HEK293 (cell line): ENCODE measurements around the gene CDC34.

ENCODE experiments used
- CTCF ChIA-PET: fragments of 350-600 bp; formaldehyde crosslinking; extraction: SDS; loops from one replicate; lab custom pipeline; 2021; ENCODE audit warnings: antibody characterized with exemption; lab: Yijun Ruan, JAX
- POLR2A ChIA-PET: fragments of 300-600 bp; formaldehyde crosslinking; extraction: SDS; loops from one replicate; lab custom pipeline; 2020; ENCODE audit warnings: antibody characterized with exemption, inconsistent platforms; lab: Yijun Ruan, JAX
- H3K27ac ChIP-seq: fragments of 200-500 bp; sonication (Bioruptor generic); 2 replicates; pipeline ENCODE4 v1.5.1; 2014; ENCODE audit warnings: low read depth, low read length, control low read depth, inconsistent platforms; ENCODE audit errors: extremely low read depth
- H3K36me3 ChIP-seq, 2 experiments: fragments of 200-500 bp in 1 of 2; sonication (Bioruptor generic) in 1 of 2; 1 replicate in 1 of 2; 2 replicates in 1 of 2; pipeline ENCODE4 v1.5.1; 2014 to 2017; ENCODE audit warnings: inconsistent platforms in 2 of 2, low read length in 2 of 2; ENCODE audit not compliant: control insufficient read depth in 2 of 2, insufficient read depth in 1 of 2
- H3K4me1 ChIP-seq: fragments of 200-500 bp; sonication (Bioruptor generic); 2 replicates; pipeline ENCODE4 v1.5.1; 2014; ENCODE audit warnings: mild to moderate bottlenecking, low read length, inconsistent platforms; ENCODE audit not compliant: control insufficient read depth, insufficient read depth
- H3K4me3 ChIP-seq: 2 replicates; pipeline ENCODE4 v1.5.1; 2011; ENCODE audit warnings: low read depth, mild to moderate bottlenecking, control low read depth, low read length, moderate library complexity
- H3K9me3 ChIP-seq: fragments of 200-500 bp; sonication (Bioruptor generic); 2 replicates; pipeline ENCODE4 v1.5.1; 2014; ENCODE audit warnings: low read depth, low read length, inconsistent platforms; ENCODE audit not compliant: control insufficient read depth, insufficient read depth
- GLI2 ChIP-seq: fragments of 450-650 bp; formaldehyde crosslinking; IDR thresholded peaks from 2 replicates; pipeline ENCODE4; 2017; ENCODE audit warnings: missing biosample characterization, missing genetic modification characterization, low read depth, borderline replicate concordance
- KLF1 ChIP-seq: fragments of 450-650 bp; formaldehyde crosslinking; IDR thresholded peaks from 2 replicates; pipeline ENCODE4 v1.5.1; 2016; ENCODE audit warnings: missing biosample characterization, missing genetic modification characterization
- PATZ1 ChIP-seq: fragments of 450-650 bp; formaldehyde crosslinking; IDR thresholded peaks from 2 replicates; pipeline ENCODE4 v1.5.1; 2016; ENCODE audit warnings: missing biosample characterization, missing genetic modification characterization
- PBX3 ChIP-seq: sonication (generic); formaldehyde crosslinking; IDR thresholded peaks from 2 replicates; pipeline ENCODE4 v1.8.1; 2022; ENCODE audit warnings: mild to moderate bottlenecking, moderate library complexity, missing genetic modification reagents
- SCRT2 ChIP-seq: fragments of 450-650 bp; formaldehyde crosslinking; IDR thresholded peaks from 2 replicates; pipeline ENCODE4 v1.5.1; 2016; ENCODE audit warnings: missing biosample characterization, missing genetic modification characterization
- ZIC2 ChIP-seq: fragments of 450-650 bp; formaldehyde crosslinking; IDR thresholded peaks from 2 replicates; pipeline ENCODE4 v1.5.1; 2016; ENCODE audit warnings: missing biosample characterization, missing genetic modification characterization
- ZNF157 ChIP-seq: fragments of 450-650 bp; formaldehyde crosslinking; IDR thresholded peaks from 2 replicates; pipeline ENCODE4 v1.5.1; 2016; ENCODE audit warnings: missing biosample characterization, missing genetic modification characterization
- ZNF292 ChIP-seq: fragments of 450-650 bp; formaldehyde crosslinking; IDR thresholded peaks from 2 replicates; pipeline ENCODE4 v1.5.1; 2016; ENCODE audit warnings: low read depth, missing biosample characterization, missing genetic modification characterization, borderline replicate concordance
- ZNF404 ChIP-seq: fragments of 450-650 bp; formaldehyde crosslinking; IDR thresholded peaks from 2 replicates; pipeline ENCODE4 v1.5.1; 2017; ENCODE audit warnings: missing biosample characterization, missing genetic modification characterization
- ZNF600 ChIP-seq: fragments of 450-650 bp; formaldehyde crosslinking; IDR thresholded peaks from 2 replicates; pipeline ENCODE4 v1.5.1; 2016; ENCODE audit warnings: missing biosample characterization, missing genetic modification characterization
- ZNF623 ChIP-seq: fragments of 450-650 bp; formaldehyde crosslinking; IDR thresholded peaks from 2 replicates; pipeline ENCODE4 v1.5.1; 2016; ENCODE audit warnings: missing biosample characterization, missing genetic modification characterization
- ZNF747 ChIP-seq: fragments of 450-650 bp; formaldehyde crosslinking; IDR thresholded peaks from 2 replicates; pipeline ENCODE4 v1.5.1; 2016; ENCODE audit warnings: missing biosample characterization, missing genetic modification characterization
- ZNF785 ChIP-seq: fragments of 450-650 bp; formaldehyde crosslinking; IDR thresholded peaks from 2 replicates; pipeline ENCODE4 v1.5.1; 2016; ENCODE audit warnings: missing biosample characterization, missing genetic modification characterization
- ZNF791 ChIP-seq: fragments of 450-650 bp; formaldehyde crosslinking; IDR thresholded peaks from 2 replicates; pipeline ENCODE4 v1.5.1; 2016; ENCODE audit warnings: missing biosample characterization, missing genetic modification characterization
- ZNF837 ChIP-seq: fragments of 450-650 bp; formaldehyde crosslinking; IDR thresholded peaks from 2 replicates; pipeline ENCODE4 v1.5.1; 2016; ENCODE audit warnings: missing biosample characterization, missing genetic modification characterization
- TF ChIP-seq, protein P1 (sequence below): fragments of 450-650 bp; formaldehyde crosslinking; IDR thresholded peaks from 2 replicates; pipeline ENCODE4 v1.5.1; 2017; ENCODE audit warnings: missing biosample characterization, missing genetic modification characterization
- TF ChIP-seq, protein P2 (sequence below): fragments of 450-650 bp; formaldehyde crosslinking; IDR thresholded peaks from 2 replicates; pipeline ENCODE4 v1.5.1; 2017; ENCODE audit warnings: missing biosample characterization, missing genetic modification characterization

CDC34 gene

GRCh38 chr19:566844-567243, 35.3 kb downstream of the CDC34 start (continued):
- TF ChIP-seq ZNF747 (tag by site-specific recombination) (no peak), ZNF157 (tag by site-specific recombination) (no peak), ZNF600 (no peak), PATZ1 (tag by site-specific recombination) (no peak), GLI2 (no peak), PBX3 (no peak), ZNF791 (no peak), ZNF404 (tag by site-specific recombination) (no peak), ZNF785 (tag by site-specific recombination) (no peak), ZNF292 (no peak)

- H3K9me3 ChIP-seq, result no peaks in the 10 kb centered on the region
- no peaks in the 10 kb centered on the region for H3K4me1 ChIP-seq
- ChIA-PET POLR2A (interaction anchor here (0.6 kb wide), 1 partner anchor 36 kb away, joined by 5 read pairs; no protein-coding TSS in a partner anchor), CTCF (interaction anchor here (1.8 kb wide), 1 partner anchor 57 kb away, joined by 5 read pairs; no protein-coding TSS in a partner anchor)
- H3K27ac ChIP-seq, result no peak overlapping the region
- TF ChIP-seq ZNF623 (tag by site-specific recombination) (no peak), SCRT2 (tag by site-specific recombination) (peak; percentile 54; the same call in 1 of the 2 replicates)
- TF ChIP-seq, protein P1, sequence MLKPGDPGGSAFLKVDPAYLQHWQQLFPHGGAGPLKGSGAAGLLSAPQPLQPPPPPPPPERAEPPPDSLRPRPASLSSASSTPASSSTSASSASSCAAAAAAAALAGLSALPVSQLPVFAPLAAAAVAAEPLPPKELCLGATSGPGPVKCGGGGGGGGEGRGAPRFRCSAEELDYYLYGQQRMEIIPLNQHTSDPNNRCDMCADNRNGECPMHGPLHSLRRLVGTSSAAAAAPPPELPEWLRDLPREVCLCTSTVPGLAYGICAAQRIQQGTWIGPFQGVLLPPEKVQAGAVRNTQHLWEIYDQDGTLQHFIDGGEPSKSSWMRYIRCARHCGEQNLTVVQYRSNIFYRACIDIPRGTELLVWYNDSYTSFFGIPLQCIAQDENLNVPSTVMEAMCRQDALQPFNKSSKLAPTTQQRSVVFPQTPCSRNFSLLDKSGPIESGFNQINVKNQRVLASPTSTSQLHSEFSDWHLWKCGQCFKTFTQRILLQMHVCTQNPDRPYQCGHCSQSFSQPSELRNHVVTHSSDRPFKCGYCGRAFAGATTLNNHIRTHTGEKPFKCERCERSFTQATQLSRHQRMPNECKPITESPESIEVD, result no peak
- H3K36me3 ChIP-seq, result no peaks in the 10 kb centered on the region
- no peak overlapping the region for H3K4me3 ChIP-seq
These were observed 35.8 kb downstream of the CDC34 start for GRCh38 chr19:567296-567900.

- Histone ChIP-seq H3K9me3 (no peaks in the 10 kb centered on the region), H3K4me3 (no peak overlapping the region), H3K36me3 (no peaks in the 10 kb centered on the region), H3K4me1 (peaks cover 3% of the 10 kb centered on the region; the same call in 1 of the 2 replicates), H3K27ac (no peak overlapping the region)
- POLR2A ChIA-PET, result no interaction called here
- CTCF ChIA-PET, result no interaction called here
- TF ChIP-seq ZNF837, result no peak
- no peak for TF ChIP-seq PATZ1 (tag by site-specific recombination)
- TF ChIP-seq, protein P2, sequence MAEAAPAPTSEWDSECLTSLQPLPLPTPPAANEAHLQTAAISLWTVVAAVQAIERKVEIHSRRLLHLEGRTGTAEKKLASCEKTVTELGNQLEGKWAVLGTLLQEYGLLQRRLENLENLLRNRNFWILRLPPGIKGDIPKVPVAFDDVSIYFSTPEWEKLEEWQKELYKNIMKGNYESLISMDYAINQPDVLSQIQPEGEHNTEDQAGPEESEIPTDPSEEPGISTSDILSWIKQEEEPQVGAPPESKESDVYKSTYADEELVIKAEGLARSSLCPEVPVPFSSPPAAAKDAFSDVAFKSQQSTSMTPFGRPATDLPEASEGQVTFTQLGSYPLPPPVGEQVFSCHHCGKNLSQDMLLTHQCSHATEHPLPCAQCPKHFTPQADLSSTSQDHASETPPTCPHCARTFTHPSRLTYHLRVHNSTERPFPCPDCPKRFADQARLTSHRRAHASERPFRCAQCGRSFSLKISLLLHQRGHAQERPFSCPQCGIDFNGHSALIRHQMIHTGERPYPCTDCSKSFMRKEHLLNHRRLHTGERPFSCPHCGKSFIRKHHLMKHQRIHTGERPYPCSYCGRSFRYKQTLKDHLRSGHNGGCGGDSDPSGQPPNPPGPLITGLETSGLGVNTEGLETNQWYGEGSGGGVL (tag by site-specific recombination), result no peak
- no peak for TF ChIP-seq ZIC2 (tag by site-specific recombination)
- peak; percentile 92 for TF ChIP-seq KLF1
- TF ChIP-seq ZNF791, result no peak
These were observed 38.7 kb downstream of the CDC34 start for GRCh38 chr19:570251-570686.
